Stomach (tissue), 9 donors: ENCODE data around the gene MYO10. TPM values are rescaled to one million over a fixed set of nuclear protein-coding genes. Genes with fewer than 3 reads are reported as not detected.

Source experiments
- DNase-seq, 2 donors: peaks; one replicate each; pipeline versions ENCODE4 v3.0.0 to v3.0.0-alpha.2; 2013 to 2019
- H3K27ac ChIP-seq, 5 donors: fragments of 200-600 bp in 4 of 5; sonication (generic) in 4 of 5; one replicate each; pipeline ENCODE4 v1.5.1; 2013 to 2019; ENCODE audit warnings: mild to moderate bottlenecking in 1 of 5, moderate library complexity in 1 of 5
- H3K27me3 ChIP-seq, 3 donors: fragments of 200-600 bp; sonication (generic); one replicate each; pipeline ENCODE4 v1.5.1; 2017 to 2019; ENCODE audit warnings: mixed run types in 1 of 3
- H3K36me3 ChIP-seq, 4 donors: fragments of 200-600 bp; sonication (generic); 1 replicate in 3 of 4; 2 replicates in 1 of 4; pipeline ENCODE4 v1.5.1; 2016 to 2019
- H3K4me1 ChIP-seq, 4 donors: fragments of 200-600 bp; sonication (generic); one replicate each; pipeline ENCODE4 v1.5.1; 2016 to 2019
- H3K4me3 ChIP-seq, 4 donors: fragments of 200-600 bp; sonication (generic) in 3 of 4; one replicate each; pipeline ENCODE4 v1.5.1; 2016 to 2019; ENCODE audit warnings: mild to moderate bottlenecking in 1 of 4
- H3K9me3 ChIP-seq, 4 donors: fragments of 200-600 bp; sonication (generic); one replicate each; pipeline ENCODE4 v1.5.1; 2016 to 2019
- EP300 ChIP-seq: sonication (generic); formaldehyde crosslinking; IDR thresholded peaks from one replicate; pipeline ENCODE4 v1.6.1; 2017; ENCODE audit warnings: antibody characterized with exemption
- POLR2A ChIP-seq, 4 donors: fragments of 450-650 bp; IDR thresholded peaks; one replicate each; pipeline ENCODE4 v1.6.1; 2016; ENCODE audit warnings: antibody characterized with exemption in 4 of 4, control low read depth in 2 of 4, mild to moderate bottlenecking in 1 of 4, moderate library complexity in 1 of 4
- POLR2AphosphoS5 ChIP-seq, 3 donors: sonication (generic); formaldehyde crosslinking; IDR thresholded peaks; one replicate each; pipeline ENCODE4 v1.6.1; 2016; ENCODE audit warnings: antibody characterized with exemption in 3 of 3
- WGBS, 5 donors: extraction: QIAGEN DNeasy Blood & Tissue Kit in 3 of 5; methylation state at CpG; one replicate each; pipeline versions ENCODE4 v1.1.5 to v1.1.7; 2013 to 2018; 5-methylcytosine and 5-hydroxymethylcytosine counted together
- intact Hi-C: fragments of 100-400 bp; cut with DNase I; formaldehyde crosslinking; loops from one replicate; pipeline ENCODE4 v1.15.1; 2023; ENCODE audit warnings: low total_unique reads
- polyA plus RNA-seq, 3 donors: library from polyadenylated mRNA; stranded (reverse); fragments of 200-250 nt; gene quantifications; one replicate each; pipeline ENCODE4 v1.2.3, GENCODE V29; 2013
- total RNA-seq, 5 donors: library from RNA; depleted of rRNA; stranded (reverse); fragments of >200 nt; gene quantifications; one replicate each; pipeline versions ENCODE4 v1.1.0 to v1.2.3, GENCODE V29; 2014 to 2016
- TF ChIP-seq, protein P1 (sequence below), 7 experiments: fragments of 450-650 bp in 4 of 7; fragments of 200-600 bp in 3 of 7; sonication (generic) in 3 of 7; IDR thresholded peaks; one replicate each; pipeline ENCODE4 v1.5.1; 2016 to 2019; ENCODE audit warnings: antibody characterized with exemption in 7 of 7, control low read depth in 2 of 7, mild to moderate bottlenecking in 1 of 7
- donor health status: healthy with polysubstance abuse.
- donor health status: Bipolar disorder and iron deficiency.
- donor health status: healthy.

Gene MYO10
- total and polyA plus RNA-seq, 8 donors, result 6.8 to 233 (median 76.5) TPM

DNA sequence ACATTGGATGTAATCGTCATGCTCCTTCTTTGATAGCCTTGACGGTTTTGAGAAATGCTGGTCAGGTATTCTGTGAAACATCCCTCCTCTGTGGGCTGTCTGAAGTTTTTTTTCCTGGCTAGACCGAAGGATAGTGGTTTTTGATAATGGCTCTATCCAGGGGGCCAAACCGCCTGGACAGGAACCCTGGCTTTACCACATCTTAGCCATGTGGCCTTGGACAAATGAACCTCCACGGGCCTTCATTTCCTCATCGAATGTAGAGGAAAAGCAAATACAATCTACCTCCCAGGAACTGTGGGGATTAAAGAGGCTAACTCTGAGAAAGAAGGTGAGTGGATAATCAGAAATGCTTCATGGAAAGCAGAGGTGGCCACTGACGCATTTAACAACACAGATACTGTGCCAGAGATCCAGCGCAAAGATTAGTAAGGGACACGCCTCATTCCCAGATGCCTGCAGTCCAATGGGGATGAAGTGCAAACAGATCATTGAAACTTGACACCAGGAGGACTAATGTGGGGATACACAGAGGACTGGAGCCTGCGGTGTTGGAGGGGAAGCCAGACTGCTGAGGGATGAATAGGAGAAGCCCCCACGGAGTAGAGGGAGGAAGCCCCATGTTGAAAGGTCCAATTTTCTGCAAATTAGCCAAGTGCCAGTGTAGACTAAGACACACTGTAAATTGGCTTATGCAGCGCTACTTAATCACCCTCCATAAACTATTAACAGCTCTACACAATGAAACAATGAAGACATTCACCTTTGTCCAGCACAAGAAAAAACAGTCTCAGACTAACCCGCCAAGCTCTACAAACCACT, 41.6 kb downstream of the MYO10 start:
- Histone ChIP-seq H3K27ac (peak overlapping the region; percentile 59 to 81 (median 74)), H3K4me3 (no peak overlapping the region)
- intact Hi-C loops, result no loop called here

GRCh38 chr5:16891033-16891432, 45.1 kb downstream of the MYO10 start:
- H3K36me3 ChIP-seq, result no peaks in the 10 kb centered on the region
- peak overlapping the region in 2 of 5 donors; percentile 44 to 83 for H3K27ac ChIP-seq
- H3K27me3 ChIP-seq, result no peaks in the 10 kb centered on the region
- H3K4me1 ChIP-seq, result peaks cover 63 to 81% (median 70%) of the 10 kb centered on the region in 4 donors
- intact Hi-C loops, result no loop called here
- 57 to 84% (median 73%) methylated on average over 8 of the region's 8 CpGs for WGBS, 5 donors
- no peak overlapping the region for H3K4me3 ChIP-seq
- TF ChIP-seq POLR2A (IDR thresholded peaks at IDR 0.05), result no peak
- TF ChIP-seq, protein P1, sequence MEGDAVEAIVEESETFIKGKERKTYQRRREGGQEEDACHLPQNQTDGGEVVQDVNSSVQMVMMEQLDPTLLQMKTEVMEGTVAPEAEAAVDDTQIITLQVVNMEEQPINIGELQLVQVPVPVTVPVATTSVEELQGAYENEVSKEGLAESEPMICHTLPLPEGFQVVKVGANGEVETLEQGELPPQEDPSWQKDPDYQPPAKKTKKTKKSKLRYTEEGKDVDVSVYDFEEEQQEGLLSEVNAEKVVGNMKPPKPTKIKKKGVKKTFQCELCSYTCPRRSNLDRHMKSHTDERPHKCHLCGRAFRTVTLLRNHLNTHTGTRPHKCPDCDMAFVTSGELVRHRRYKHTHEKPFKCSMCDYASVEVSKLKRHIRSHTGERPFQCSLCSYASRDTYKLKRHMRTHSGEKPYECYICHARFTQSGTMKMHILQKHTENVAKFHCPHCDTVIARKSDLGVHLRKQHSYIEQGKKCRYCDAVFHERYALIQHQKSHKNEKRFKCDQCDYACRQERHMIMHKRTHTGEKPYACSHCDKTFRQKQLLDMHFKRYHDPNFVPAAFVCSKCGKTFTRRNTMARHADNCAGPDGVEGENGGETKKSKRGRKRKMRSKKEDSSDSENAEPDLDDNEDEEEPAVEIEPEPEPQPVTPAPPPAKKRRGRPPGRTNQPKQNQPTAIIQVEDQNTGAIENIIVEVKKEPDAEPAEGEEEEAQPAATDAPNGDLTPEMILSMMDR (IDR thresholded peaks at IDR 0.05), result no peak
- TF ChIP-seq EP300, result no peak
- TF ChIP-seq POLR2AphosphoS5 (IDR thresholded peaks at IDR 0.05), result no peak
- no peak for DNase-seq
- no peaks in the 10 kb centered on the region for H3K9me3 ChIP-seq

More for the DNA sequence above, 41.6 kb downstream of the MYO10 start:
- peak in 2 of 3 donors; percentile 42 to 54 for TF ChIP-seq POLR2AphosphoS5 (IDR thresholded peaks at IDR 0.05)
- TF ChIP-seq, protein P1 (IDR thresholded peaks at IDR 0.05), result no peak
- H3K36me3 ChIP-seq, result no peaks in the 10 kb centered on the region
- peaks cover 64 to 81% (median 66%) of the 10 kb centered on the region in 4 donors for H3K4me1 ChIP-seq
- H3K9me3 ChIP-seq, result no peaks in the 10 kb centered on the region
- peak; percentile 62 to 76 for DNase-seq
- H3K27me3 ChIP-seq, result no peaks in the 10 kb centered on the region
- 33 to 58% (median 47%) methylated on average over 13 of the region's 13 CpGs for WGBS, 5 donors

- 12 to 33% (median 20%) methylated on average over 5 of the region's 5 CpGs for WGBS, 5 donors
- DNase-seq, result no peak
- H3K27ac ChIP-seq, result peak overlapping the region in 4 of 5 donors; percentile 29 to 83 (median 50)
- no peaks in the 10 kb centered on the region for H3K27me3 ChIP-seq
- no peak overlapping the region for H3K4me3 ChIP-seq
- H3K36me3 ChIP-seq, result no peaks in the 10 kb centered on the region
- H3K9me3 ChIP-seq, result no peaks in the 10 kb centered on the region
- peaks cover 61 to 81% (median 70%) of the 10 kb centered on the region in 4 donors for H3K4me1 ChIP-seq
- intact Hi-C loops, result no loop called here
- TF ChIP-seq, protein P1 (IDR thresholded peaks at IDR 0.05), result no peak
- TF ChIP-seq EP300, result no peak
- TF ChIP-seq POLR2AphosphoS5 (IDR thresholded peaks at IDR 0.05), result no peak
- no peak for TF ChIP-seq POLR2A (IDR thresholded peaks at IDR 0.05)
These were observed 46.0 kb downstream of the MYO10 start for GRCh38 chr5:16889972-16890519.

DNA sequence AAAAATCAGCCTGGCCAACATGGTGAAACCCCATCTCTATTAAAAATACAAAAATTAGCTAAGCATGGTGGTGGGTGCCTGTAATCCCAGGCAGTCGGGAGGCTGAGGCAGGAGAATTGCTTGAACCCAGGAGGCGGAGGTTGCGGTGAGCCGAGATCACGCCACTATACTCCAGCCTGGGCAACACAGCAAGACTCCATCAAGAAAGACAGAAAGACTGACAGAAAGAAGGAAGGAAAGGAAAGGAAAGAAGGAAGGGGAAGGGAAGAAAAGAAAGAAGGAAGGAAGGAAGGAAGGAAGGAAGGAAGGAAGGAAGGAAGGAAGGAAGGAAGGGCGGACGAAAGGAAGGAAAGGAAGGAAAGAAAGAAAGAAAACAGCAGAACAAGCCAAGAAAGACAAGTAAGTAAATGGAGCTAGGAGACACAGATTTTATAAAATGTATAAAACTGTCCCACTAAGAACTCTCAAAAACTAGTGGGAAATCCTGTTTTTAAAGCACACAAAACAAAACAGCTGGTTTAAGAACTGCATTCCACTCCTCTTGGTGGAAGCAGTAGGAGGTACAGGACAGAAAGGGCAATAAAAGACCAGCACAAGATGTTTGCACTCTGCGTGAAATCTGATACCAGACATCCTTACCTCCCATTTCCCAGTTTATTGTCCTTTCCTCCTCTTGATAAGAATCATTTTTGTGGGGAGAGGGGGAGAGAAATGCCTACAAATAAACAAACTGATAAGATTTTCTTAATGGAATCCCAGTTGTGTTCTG, 46.7 kb downstream of the MYO10 start:
- TF ChIP-seq POLR2A (IDR thresholded peaks at IDR 0.05) (no peak), POLR2AphosphoS5 (IDR thresholded peaks at IDR 0.05) (no peak), EP300 (no peak)
- TF ChIP-seq, protein P1 (IDR thresholded peaks at IDR 0.05), result no peak
- 77 to 84% (median 81%) methylated on average over 8 of the region's 8 CpGs for WGBS, 5 donors
- Histone ChIP-seq H3K4me3 (no peak overlapping the region), H3K9me3 (no peaks in the 10 kb centered on the region), H3K27me3 (no peaks in the 10 kb centered on the region), H3K36me3 (no peaks in the 10 kb centered on the region), H3K4me1 (peaks cover 62 to 81% (median 70%) of the 10 kb centered on the region in 4 donors), H3K27ac (peak overlapping the region; percentile 9 to 83 (median 46))
- no peak for DNase-seq
- intact Hi-C loops, result no loop called here
